IMR-90 (cell line): ENCODE results near the gene SEMA4A. TPM values are rescaled to one million over a fixed set of nuclear protein-coding genes. Genes with fewer than 3 reads are reported as not detected.

Experiments used
- ATAC-seq: fragments of 200-7000 bp; cut with Tn5 transposase; 2 replicates; pipeline ENCODE4 v1.9.1; 2020; ENCODE audit warnings: low read depth, mild to moderate bottlenecking, moderate library complexity
- BruUV-seq: library from RNA; stranded (reverse); fragments of 400-500 nt; replicated peaks from 2 replicates; lab custom pipeline; 2021; lab: Mats Ljungman, UMichigan
- CTCF ChIA-PET: fragments of 300-600 bp; formaldehyde crosslinking; extraction: SDS; loops from one replicate; lab custom pipeline; 2021; ENCODE audit warnings: antibody characterized with exemption; lab: Yijun Ruan, JAX
- POLR2A ChIA-PET: fragments of 300-600 bp; sonication (Branson Sonifier 250); formaldehyde crosslinking; loops from one replicate; lab custom pipeline; 2022; ENCODE audit warnings: antibody characterized with exemption; ENCODE audit not compliant: unreplicated experiment; lab: Charles Lee
- DNase-seq: peaks from one replicate; pipeline ENCODE4 v3.0.0; 2013
- H2AFZ ChIP-seq: replicated peaks from 2 replicates; pipeline ENCODE3; 2013; ENCODE audit warnings: low read length, mild to moderate bottlenecking; ENCODE audit not compliant: poor library complexity
- H2AK5ac ChIP-seq: 2 replicates; pipeline ENCODE4 v1.6.1; 2013; ENCODE audit warnings: low read depth, low read length, inconsistent platforms
- H2AK9ac ChIP-seq: replicated peaks from 2 replicates; pipeline ENCODE3; 2013; ENCODE audit warnings: mild to moderate bottlenecking, low read depth, low read length, moderate library complexity; ENCODE audit not compliant: poor library complexity
- H2BK120ac ChIP-seq: 2 replicates; pipeline ENCODE4 v1.6.1; 2013; ENCODE audit warnings: low read depth, low read length, inconsistent platforms
- H2BK15ac ChIP-seq: 3 replicates; pipeline ENCODE4 v1.6.1; 2013; ENCODE audit warnings: low read depth, low read length, inconsistent platforms
- H2BK20ac ChIP-seq: 2 replicates; pipeline ENCODE4 v1.6.1; 2013; ENCODE audit warnings: low read depth, mild to moderate bottlenecking, inconsistent platforms, low read length, moderate library complexity
- H2BK5ac ChIP-seq: 2 replicates; pipeline ENCODE4 v1.6.1; 2013; ENCODE audit warnings: mild to moderate bottlenecking, low read depth, low read length, inconsistent platforms; ENCODE audit not compliant: poor library complexity, severe bottlenecking
- H3K14ac ChIP-seq: replicated peaks from 2 replicates; pipeline ENCODE4 v1.6.1; 2013; ENCODE audit warnings: low read depth, low read length, inconsistent platforms
- H3K18ac ChIP-seq: 2 replicates; pipeline ENCODE4 v1.6.1; 2013; ENCODE audit warnings: low read depth, low read length, control low read depth
- H3K23ac ChIP-seq: 2 replicates; pipeline ENCODE4 v1.6.1; 2013; ENCODE audit warnings: low read depth, low read length, inconsistent platforms
- H3K27ac ChIP-seq: 2 replicates; pipeline ENCODE4 v1.5.1; 2013; ENCODE audit warnings: mild to moderate bottlenecking, control low read depth, low read length; ENCODE audit not compliant: insufficient read depth
- H3K27me3 ChIP-seq: 2 replicates; pipeline ENCODE4 v1.6.1; 2013; ENCODE audit warnings: low read length; ENCODE audit not compliant: control insufficient read depth, insufficient read depth
- H3K36me3 ChIP-seq: 2 replicates; pipeline ENCODE4 v1.6.1; 2013; ENCODE audit warnings: low read length, mixed read lengths; ENCODE audit not compliant: control insufficient read depth, insufficient read depth
- H3K4ac ChIP-seq: 2 replicates; pipeline ENCODE4 v1.6.1; 2013; ENCODE audit warnings: low read depth, low read length, inconsistent platforms
- H3K4me1 ChIP-seq: 2 replicates; pipeline ENCODE4 v1.6.1; 2013; ENCODE audit warnings: low read length, mixed read lengths; ENCODE audit not compliant: control insufficient read depth, insufficient read depth
- H3K4me2 ChIP-seq: 2 replicates; pipeline ENCODE4 v1.6.1; 2013; ENCODE audit warnings: low read depth, mild to moderate bottlenecking, control low read depth, low read length, moderate library complexity
- H3K4me3 ChIP-seq: 2 replicates; pipeline ENCODE4 v1.5.1; 2013; ENCODE audit warnings: low read depth, mild to moderate bottlenecking, control low read depth, low read length, moderate library complexity; ENCODE audit not compliant: insufficient read depth
- H3K56ac ChIP-seq: 2 replicates; pipeline ENCODE4 v1.6.1; 2013; ENCODE audit warnings: low read length, inconsistent platforms; ENCODE audit not compliant: insufficient read depth; ENCODE audit errors: extremely low read depth
- H3K79me1 ChIP-seq, 2 experiments: 2 replicates each; pipeline ENCODE4 v1.6.1; 2013; ENCODE audit warnings: low read length in 2 of 2, inconsistent platforms in 1 of 2, low read depth in 1 of 2
- H3K9ac ChIP-seq: 2 replicates; pipeline ENCODE4 v1.6.1; 2013; ENCODE audit warnings: low read depth, low read length, control low read depth
- H3K9me1 ChIP-seq: 2 replicates; pipeline ENCODE4 v1.6.1; 2013; ENCODE audit warnings: low read length, inconsistent platforms; ENCODE audit not compliant: insufficient read depth
- H3K9me3 ChIP-seq: 2 replicates; pipeline ENCODE4 v1.6.1; 2013; ENCODE audit warnings: low read length; ENCODE audit not compliant: control insufficient read depth, insufficient read depth
- H4K20me1 ChIP-seq: 2 replicates; pipeline ENCODE4 v1.6.1; 2013; ENCODE audit warnings: low read length, inconsistent platforms; ENCODE audit not compliant: insufficient read depth
- H4K5ac ChIP-seq: 2 replicates; pipeline ENCODE4 v1.6.1; 2013; ENCODE audit warnings: mild to moderate bottlenecking, low read depth, low read length, control low read depth
- H4K8ac ChIP-seq, 2 experiments: 2 replicates each; pipeline ENCODE4 v1.6.1; 2013; ENCODE audit warnings: low read depth in 2 of 2, low read length in 2 of 2, control low read depth in 1 of 2, inconsistent platforms in 1 of 2
- H4K91ac ChIP-seq: 2 replicates; pipeline ENCODE4 v1.6.1; 2013; ENCODE audit warnings: low read depth, low read length, inconsistent platforms; ENCODE audit not compliant: insufficient read depth
- BHLHE40 ChIP-seq: fragments of 150-350 bp; IDR thresholded peaks from 2 replicates; pipeline ENCODE4 v1.6.1; 2016; ENCODE audit warnings: mild to moderate bottlenecking, low read depth, low read length
- CEBPB ChIP-seq: IDR thresholded peaks from 2 replicates; pipeline ENCODE4 v1.6.1; 2012; ENCODE audit warnings: low read depth, low read length, improper control_type of control experiment
- CTCF ChIP-seq: conservative IDR thresholded peaks from 2 replicates; pipeline ENCODE4 v1.5.1; 2012; ENCODE audit warnings: mild to moderate bottlenecking, low read depth, low read length, improper control_type of control experiment
- ELK1 ChIP-seq: fragments of 150-350 bp; IDR thresholded peaks from 2 replicates; pipeline ENCODE4 v1.6.1; 2016; ENCODE audit warnings: low read depth, mild to moderate bottlenecking, low read length, moderate library complexity, borderline replicate concordance
- FOS ChIP-seq: fragments of 150-350 bp; IDR thresholded peaks from 2 replicates; pipeline ENCODE4 v1.6.1; 2016; ENCODE audit warnings: low read depth, low read length
- MAFK ChIP-seq: IDR thresholded peaks from 2 replicates; pipeline ENCODE4 v1.6.1; 2012; ENCODE audit warnings: low read depth, low read length, improper control_type of control experiment
- MAZ ChIP-seq: IDR thresholded peaks from 2 replicates; pipeline ENCODE4 v1.6.1; 2012; ENCODE audit warnings: low read depth, mild to moderate bottlenecking, low read length, improper control_type of control experiment, moderate library complexity, borderline replicate concordance
- MXI1 ChIP-seq: IDR thresholded peaks from 2 replicates; pipeline ENCODE4 v1.6.1; 2012; ENCODE audit warnings: low read depth, mild to moderate bottlenecking, low read length, moderate library complexity, borderline replicate concordance
- POLR2A ChIP-seq: IDR thresholded peaks from 2 replicates; pipeline ENCODE4 v1.6.1; 2012; ENCODE audit warnings: mild to moderate bottlenecking, low read depth, low read length
- RFX5 ChIP-seq: IDR thresholded peaks from 2 replicates; pipeline ENCODE4 v1.8.0; 2012; ENCODE audit warnings: low read depth, mild to moderate bottlenecking, low read length, moderate library complexity
- USF2 ChIP-seq: fragments of 150-350 bp; IDR thresholded peaks from 2 replicates; pipeline ENCODE4 v1.6.1; 2017; ENCODE audit warnings: mild to moderate bottlenecking, antibody characterized with exemption, low read length, low read depth
- WGBS, 2 experiments: methylation state at CpG; one replicate each; pipeline versions ENCODE4 v1.1.5 to v1.1.7; 2013; ENCODE audit warnings: missing lambda C conversion rate in 2 of 2; ENCODE audit not compliant: insufficient read length in 1 of 2; ENCODE audit errors: extremely low coverage in 2 of 2; 5-methylcytosine and 5-hydroxymethylcytosine counted together
- dilution Hi-C: fragments of 300-500 bp; cut with HindIII; formaldehyde crosslinking; loops from one replicate; pipeline ENCODE4 v1.14.3; 2018; ENCODE audit warnings: low sequenced_read_pairs; ENCODE audit not compliant: unreplicated experiment
- in situ Hi-C: fragments of 300-500 bp; cut with MboI; formaldehyde crosslinking; loops from 3 replicates; pipeline ENCODE4 v1.14.3; 2019; ENCODE audit warnings: low sequenced_read_pairs, inconsistent platforms, mixed read lengths
- intact Hi-C: fragments of 100-400 bp; cut with micrococcal nuclease; formaldehyde crosslinking; loops from 2 replicates; pipeline ENCODE4 v1.10.0; 2022
- polyA plus RNA-seq, 3 experiments: library from polyadenylated mRNA; depleted of rRNA; stranded (reverse); fragments of >200 nt; gene quantifications; 2 replicates each; pipeline ENCODE4 v1.2.3, GENCODE V29; 2012; ENCODE audit warnings: low replicate concordance in 1 of 3
- total RNA-seq: library from RNA; depleted of rRNA; stranded (reverse); fragments of >200 nt; gene quantifications from 2 replicates; pipeline ENCODE4 v1.2.3, GENCODE V29; 2012

SEMA4A gene
- total and polyA plus RNA-seq, 2 of the 4 experiments (the other 2 are of a cell fraction), result 0.18 to 0.86 TPM

- peak; percentile 78 for TF ChIP-seq FOS
These were observed 23.5 kb upstream of the SEMA4A start (continued) for GRCh38 chr1:156129687-156130577.

GRCh38 chr1:156130578-156130942, 22.8 kb upstream of the SEMA4A start:
- Histone ChIP-seq H3K56ac (no peak overlapping the region), H3K9ac (no peak overlapping the region), H2BK20ac (no peak overlapping the region), H3K79me1 (peaks cover 14 to 69% of the 10 kb centered on the region in 2 experiments), H3K4me3 (no peak overlapping the region), H3K18ac (no peak overlapping the region), H2AK5ac (peak overlapping the region; percentile 54), H4K91ac (0 out of 2 replicates have a peak overlapping the region, but pooled peaks have one; percentile 5), H4K20me1 (peaks cover 69% of the 10 kb centered on the region), H3K36me3 (peaks cover 39% of the 10 kb centered on the region), H2BK120ac (peak overlapping the region; percentile 17; the same call in 1 of the 2 replicates), H3K9me3 (no peaks in the 10 kb centered on the region), H3K4me1 (peaks cover 35% of the 10 kb centered on the region), H4K5ac (no peak overlapping the region), H3K4ac (peak overlapping the region; percentile 69), H2AK9ac (peak overlapping the region; percentile 99), H4K8ac (peak overlapping the region in 1 of 2 experiments; percentile 27; a peak in 1 of 4 replicates), H3K4me2 (no peak overlapping the region), H3K27ac (peak overlapping the region; percentile 34), H3K9me1 (no peaks in the 10 kb centered on the region; the same call in 1 of the 2 replicates), H2BK15ac (no peak overlapping the region), H3K14ac (peak overlapping the region; percentile 47; the same call in 1 of the 2 replicates), H2BK5ac (peak overlapping the region; percentile 2), H3K23ac (peak overlapping the region; percentile 3; the same call in 1 of the 2 replicates), H2AFZ (peak overlapping the region; percentile 60), H3K27me3 (no peaks in the 10 kb centered on the region)
- dilution Hi-C loops, result no loop called here
- intact Hi-C loops, result loop anchor here (1.0 to 2.0 kb wide), 3 partner anchors 16 to 40 kb away; partner anchors contain the start of gene LMNA
- ATAC-seq (no peak), DNase-seq (no peak)
- CTCF ChIA-PET, result interaction anchor here (0.8 to 4.0 kb wide), 6 partner anchors 12 to 95 kb away, joined by 3 to 64 read pairs (median 4); partner anchors contain the start of gene PMF1
- POLR2A ChIA-PET, result interaction anchor here (0.5 to 2.6 kb wide), 3 partner anchors 15 to 103 kb away, joined by 5 to 10 read pairs (median 8); no protein-coding TSS in a partner anchor
- WGBS, 2 experiments, result no CpG with 5 or more reads among the region's 6 CpGs
- in situ Hi-C loops, result loop anchor here (5.0 kb wide), 1 partner anchor 33 kb away; no protein-coding TSS in a partner anchor
- BruUV-seq, result no TSS peak
- TF ChIP-seq USF2 (no peak), POLR2A (no peak), MXI1 (no peak), RFX5 (no peak), CEBPB (no peak), CTCF (no peak), BHLHE40 (no peak), ELK1 (no peak), MAFK (no peak), MAZ (no peak)
